ENCODE results near the gene ZBTB38.

DNA sequence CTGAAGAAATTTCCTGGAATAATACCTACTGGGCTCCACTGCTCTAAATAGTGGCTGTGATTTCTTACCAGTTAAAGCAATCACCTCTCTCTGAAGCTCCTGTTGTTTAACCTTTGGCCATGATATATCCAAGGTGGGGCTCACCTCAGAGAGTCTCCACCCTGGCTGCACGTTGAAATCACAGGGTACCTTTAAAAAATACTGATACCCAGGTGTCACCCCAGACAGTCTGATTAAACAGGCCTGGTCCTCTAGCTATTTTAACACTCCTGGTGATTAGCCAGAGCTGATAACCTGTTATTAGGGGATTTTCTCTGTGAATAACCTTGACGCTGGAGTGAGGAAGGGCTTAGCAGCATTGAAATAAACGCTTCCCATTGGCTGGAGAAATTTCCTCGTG is 22.3 kb upstream of the ZBTB38 start:
- TF ChIP-seq, protein P1, sequence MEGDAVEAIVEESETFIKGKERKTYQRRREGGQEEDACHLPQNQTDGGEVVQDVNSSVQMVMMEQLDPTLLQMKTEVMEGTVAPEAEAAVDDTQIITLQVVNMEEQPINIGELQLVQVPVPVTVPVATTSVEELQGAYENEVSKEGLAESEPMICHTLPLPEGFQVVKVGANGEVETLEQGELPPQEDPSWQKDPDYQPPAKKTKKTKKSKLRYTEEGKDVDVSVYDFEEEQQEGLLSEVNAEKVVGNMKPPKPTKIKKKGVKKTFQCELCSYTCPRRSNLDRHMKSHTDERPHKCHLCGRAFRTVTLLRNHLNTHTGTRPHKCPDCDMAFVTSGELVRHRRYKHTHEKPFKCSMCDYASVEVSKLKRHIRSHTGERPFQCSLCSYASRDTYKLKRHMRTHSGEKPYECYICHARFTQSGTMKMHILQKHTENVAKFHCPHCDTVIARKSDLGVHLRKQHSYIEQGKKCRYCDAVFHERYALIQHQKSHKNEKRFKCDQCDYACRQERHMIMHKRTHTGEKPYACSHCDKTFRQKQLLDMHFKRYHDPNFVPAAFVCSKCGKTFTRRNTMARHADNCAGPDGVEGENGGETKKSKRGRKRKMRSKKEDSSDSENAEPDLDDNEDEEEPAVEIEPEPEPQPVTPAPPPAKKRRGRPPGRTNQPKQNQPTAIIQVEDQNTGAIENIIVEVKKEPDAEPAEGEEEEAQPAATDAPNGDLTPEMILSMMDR (IDR thresholded peaks at IDR 0.05), result no peak
- no peak for TF ChIP-seq EZH2 (IDR thresholded peaks at IDR 0.05; ENCODE audit: borderline replicate concordance, insufficient read depth, low read depth, low read length, poor library complexity, severe bottlenecking)

Measured in B cell (primary cell).